Measurements from ENCODE around the gene PLEKHG7.

- TF ChIP-seq CTCF (IDR thresholded peaks at IDR 0.05) (no peak), EZH2 (IDR thresholded peaks at IDR 0.05; ENCODE audit: borderline replicate concordance, insufficient read depth, low read depth, low read length, poor library complexity, severe bottlenecking) (no peak)
Observed at GRCh38 chr12:92779902-92780301, 77.1 kb downstream of the PLEKHG7 start.

All from B cell (primary cell).